GM12891 (cell line): ENCODE results near the gene SPRED2.

Experiments
- POLR2A ChIP-seq: IDR thresholded peaks from 2 replicates; pipeline ENCODE4 v1.6.1; 2011; ENCODE audit warnings: low read depth, low read length, control low read depth
- POLR2AphosphoS5 ChIP-seq: IDR thresholded peaks from 2 replicates; pipeline ENCODE4 v1.6.1; 2011; ENCODE audit warnings: low read depth, low read length, control low read depth
- SPI1 ChIP-seq: IDR thresholded peaks from 2 replicates; pipeline ENCODE4 v1.6.1; 2011; ENCODE audit warnings: low read depth, low read length, control low read depth
- TAF1 ChIP-seq: IDR thresholded peaks from 2 replicates; pipeline ENCODE4 v1.6.1; 2011; ENCODE audit warnings: low read depth, low read length, control low read depth

DNA sequence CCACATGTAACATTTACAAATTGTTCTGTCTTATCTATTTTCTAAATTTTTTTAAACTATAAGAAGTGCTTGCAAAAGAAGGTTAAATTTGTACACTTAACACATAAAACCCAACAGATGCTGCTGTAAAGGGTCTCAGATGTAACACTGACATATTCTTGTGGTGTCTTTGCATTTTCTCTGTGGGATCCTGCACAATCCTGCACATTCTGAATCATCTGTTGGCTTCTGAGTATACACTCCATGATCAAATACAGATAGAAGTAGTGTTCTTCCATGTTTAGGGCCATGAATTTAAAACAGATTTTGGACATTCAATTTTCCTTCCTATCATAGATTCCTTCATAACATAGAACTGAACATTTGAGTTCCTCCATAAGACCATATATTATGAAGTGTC lies 89.0 kb downstream of the SPRED2 start:
- TF ChIP-seq POLR2A (no peak), POLR2AphosphoS5 (no peak), TAF1 (no peak), SPI1 (no peak)
